RWPE2 (cell line): ENCODE results near the gene SHH.

Experiments
- ATAC-seq: fragments of 200-7000 bp; cut with Tn5 transposase; 3 replicates; pipeline ENCODE4 v1.9.1; 2021; ENCODE audit warnings: low read depth
- DNase-seq: peaks from one replicate; pipeline ENCODE4 v3.0.0-alpha.2; 2020; ENCODE audit warnings: low spot score
- H3K27ac ChIP-seq: fragments of 450-650 bp; 2 replicates; pipeline ENCODE4 v1.5.1; 2017; ENCODE audit warnings: mild to moderate bottlenecking; ENCODE audit not compliant: poor library complexity, severe bottlenecking
- H3K27me3 ChIP-seq: fragments of 250-450 bp; sonication (Bioruptor Pico); 2 replicates; pipeline ENCODE4 v1.5.1; 2021; ENCODE audit warnings: mild to moderate bottlenecking, moderate library complexity; ENCODE audit not compliant: insufficient read depth, poor library complexity, severe bottlenecking
- H3K36me3 ChIP-seq: fragments of 250-450 bp; sonication (Bioruptor Pico); 2 replicates; pipeline ENCODE4 v1.5.1; 2020; ENCODE audit warnings: low read depth, mild to moderate bottlenecking, moderate library complexity
- H3K4me1 ChIP-seq: fragments of 250-450 bp; sonication (Bioruptor Pico); 2 replicates; pipeline ENCODE4 v1.5.1; 2021; ENCODE audit warnings: mild to moderate bottlenecking, moderate library complexity; ENCODE audit not compliant: insufficient read depth, poor library complexity, severe bottlenecking
- H3K4me3 ChIP-seq: fragments of 250-450 bp; sonication (Bioruptor Pico); 2 replicates; pipeline ENCODE4 v1.5.1; 2021; ENCODE audit warnings: mild to moderate bottlenecking, moderate library complexity; ENCODE audit not compliant: severe bottlenecking
- H3K9me3 ChIP-seq: fragments of 250-450 bp; sonication (Bioruptor Pico); 2 replicates; pipeline ENCODE4 v1.5.1; 2021; ENCODE audit warnings: mild to moderate bottlenecking, moderate library complexity; ENCODE audit not compliant: severe bottlenecking
- CTCF ChIP-seq: fragments of 450-650 bp; IDR thresholded peaks from one replicate; pipeline ENCODE4 v1.5.1; 2017; ENCODE audit warnings: mild to moderate bottlenecking, moderate library complexity; ENCODE audit not compliant: poor library complexity, severe bottlenecking

The SHH gene

GRCh38 chr7:155802291-155802690 is 10.0 kb downstream of the SHH start:
- TF ChIP-seq CTCF: no peak
- no peaks in the 10 kb centered on the region for H3K9me3 ChIP-seq
- ATAC-seq (no peak), DNase-seq (no peak)
- H3K27me3 ChIP-seq: peaks cover 53% of the 10 kb centered on the region
- no peaks in the 10 kb centered on the region for H3K4me1 ChIP-seq
- no peaks in the 10 kb centered on the region for H3K36me3 ChIP-seq
- no peak overlapping the region for H3K27ac ChIP-seq
- no peak overlapping the region for H3K4me3 ChIP-seq

- Histone ChIP-seq H3K27ac (no peak overlapping the region), H3K27me3 (peaks cover 50% of the 10 kb centered on the region), H3K9me3 (no peaks in the 10 kb centered on the region), H3K4me1 (no peaks in the 10 kb centered on the region), H3K4me3 (no peak overlapping the region), H3K36me3 (no peaks in the 10 kb centered on the region)
- no peak for TF ChIP-seq CTCF
- DNase-seq: no peak
- no peak for ATAC-seq
These were observed 11.5 kb downstream of the SHH start for GRCh38 chr7:155800741-155801267.

GRCh38 chr7:155800301-155800700 is 12.0 kb downstream of the SHH start:
- no peaks in the 10 kb centered on the region for H3K4me1 ChIP-seq
- no peaks in the 10 kb centered on the region for H3K9me3 ChIP-seq
- ATAC-seq: no peak
- DNase-seq: no peak
- H3K36me3 ChIP-seq: no peaks in the 10 kb centered on the region
- no peak overlapping the region for H3K27ac ChIP-seq
- H3K27me3 ChIP-seq: peaks cover 46% of the 10 kb centered on the region
- TF ChIP-seq CTCF: no peak
- no peak overlapping the region for H3K4me3 ChIP-seq

GRCh38 chr7:155799514-155799913 is 12.7 kb downstream of the SHH start:
- Histone ChIP-seq H3K4me3 (no peak overlapping the region), H3K27ac (no peak overlapping the region), H3K36me3 (no peaks in the 10 kb centered on the region), H3K4me1 (no peaks in the 10 kb centered on the region), H3K27me3 (peaks cover 42% of the 10 kb centered on the region), H3K9me3 (no peaks in the 10 kb centered on the region)
- no peak for TF ChIP-seq CTCF
- ATAC-seq (no peak), DNase-seq (no peak)

- no peak overlapping the region for H3K4me3 ChIP-seq
- H3K9me3 ChIP-seq: no peaks in the 10 kb centered on the region
- TF ChIP-seq CTCF: no peak
- DNase-seq (no peak), ATAC-seq (no peak)
- H3K27ac ChIP-seq: no peak overlapping the region
- no peaks in the 10 kb centered on the region for H3K4me1 ChIP-seq
- H3K27me3 ChIP-seq: peaks cover 36% of the 10 kb centered on the region
- no peaks in the 10 kb centered on the region for H3K36me3 ChIP-seq
These were observed 13.4 kb downstream of the SHH start for GRCh38 chr7:155798673-155799439.
